Fibroblast of mammary gland (primary cell): Measurements from ENCODE around the gene NEGR1.

Source experiments
- DNase-seq: peaks from one replicate; pipeline ENCODE4 v3.0.0-alpha.2; 2010; ENCODE audit warnings: low read depth
- H3K4me3 ChIP-seq: 2 replicates; pipeline ENCODE4 v1.5.1; 2011; ENCODE audit warnings: low read depth, mild to moderate bottlenecking, low read length, moderate library complexity; ENCODE audit not compliant: control insufficient read depth
- CTCF ChIP-seq: conservative IDR thresholded peaks from 2 replicates; pipeline ENCODE4 v1.5.1; 2011; ENCODE audit warnings: low read depth, low read length, inconsistent platforms; ENCODE audit not compliant: control insufficient read depth, insufficient read depth

The NEGR1 gene

GRCh38 chr1:72281637-72282270 is 585 bp downstream of the NEGR1 start:
- peak overlapping the region; percentile 87 for H3K4me3 ChIP-seq
- DNase-seq: peak; percentile 19
- no peak for TF ChIP-seq CTCF

- peak; percentile 28 for DNase-seq
- TF ChIP-seq CTCF: no peak
- H3K4me3 ChIP-seq: peak overlapping the region; percentile 87
Measured at GRCh38 chr1:72281144-72281543, 1.2 kb downstream of the NEGR1 start.

- DNase-seq: peak; percentile 30
- no peak for TF ChIP-seq CTCF
- H3K4me3 ChIP-seq: peak overlapping the region; percentile 87
Measured at GRCh38 chr1:72280711-72281110, 1.6 kb downstream of the NEGR1 start.

- no peak for TF ChIP-seq CTCF
- no peak overlapping the region for H3K4me3 ChIP-seq
- DNase-seq: no peak
Measured at GRCh38 chr1:72280131-72280530, 2.2 kb downstream of the NEGR1 start.

- DNase-seq: peak; percentile 23
- H3K4me3 ChIP-seq: no peak overlapping the region
- no peak for TF ChIP-seq CTCF
Measured at GRCh38 chr1:72278461-72278860, 3.9 kb downstream of the NEGR1 start.

GRCh38 chr1:72271555-72272085 is 10.7 kb downstream of the NEGR1 start:
- no peak for DNase-seq
- TF ChIP-seq CTCF: no peak

More at GRCh38 chr1:72271555-72272085, 10.7 kb downstream of the NEGR1 start:
- no peak overlapping the region for H3K4me3 ChIP-seq
